Activated CD4-positive, alpha-beta T cell treated with anti-CD3 and anti-CD28 coated beads for 48 hours (primary cell): ENCODE results near the gene FAM180A.
"Not testable (repeated sequence)": the region's sequence is repeated elsewhere in the genome, so short reads cannot be mapped to it uniquely, and the experiment has no call there.

ENCODE experiments used
- DNase-seq: peaks from one replicate; pipeline ENCODE4 v3.0.0-alpha.2; 2020

Gene FAM180A

DNA sequence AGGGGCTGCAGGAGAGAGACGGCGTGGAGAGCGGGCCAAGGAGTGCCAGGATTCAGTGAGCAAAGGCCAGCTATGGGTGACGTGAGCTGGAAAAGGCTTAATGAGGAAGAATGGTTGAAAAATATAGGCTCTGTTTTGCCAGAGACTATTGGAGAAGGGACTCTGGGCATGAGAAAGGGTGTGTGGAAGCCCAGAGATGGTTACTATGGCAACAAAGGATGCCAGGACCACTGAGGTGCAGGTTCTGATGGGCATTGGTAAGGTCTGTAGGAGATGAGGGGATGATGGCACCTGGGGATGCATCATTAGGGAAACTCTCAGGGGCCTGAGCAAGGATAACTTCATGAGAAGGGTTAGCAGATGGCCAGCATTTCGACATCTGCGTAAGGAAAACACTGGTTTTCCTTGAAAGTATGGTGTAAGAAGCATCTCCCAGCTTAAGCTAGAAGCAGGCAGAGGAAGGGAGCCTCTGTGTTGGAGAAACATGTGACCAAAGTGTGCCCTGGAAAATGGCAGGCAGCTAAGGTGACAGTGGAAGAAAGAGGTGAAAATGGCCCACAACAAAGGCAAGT is 21.6 kb upstream of the FAM180A start:
- DNase-seq = no peak

- DNase-seq = no peak
Observed at GRCh38 chr7:135769005-135769802, 20.6 kb upstream of the FAM180A start.

GRCh38 chr7:135768467-135768866 is 19.9 kb upstream of the FAM180A start:
- DNase-seq = no peak

- no peak for DNase-seq
Observed at GRCh38 chr7:135768064-135768463, 19.5 kb upstream of the FAM180A start.

DNA sequence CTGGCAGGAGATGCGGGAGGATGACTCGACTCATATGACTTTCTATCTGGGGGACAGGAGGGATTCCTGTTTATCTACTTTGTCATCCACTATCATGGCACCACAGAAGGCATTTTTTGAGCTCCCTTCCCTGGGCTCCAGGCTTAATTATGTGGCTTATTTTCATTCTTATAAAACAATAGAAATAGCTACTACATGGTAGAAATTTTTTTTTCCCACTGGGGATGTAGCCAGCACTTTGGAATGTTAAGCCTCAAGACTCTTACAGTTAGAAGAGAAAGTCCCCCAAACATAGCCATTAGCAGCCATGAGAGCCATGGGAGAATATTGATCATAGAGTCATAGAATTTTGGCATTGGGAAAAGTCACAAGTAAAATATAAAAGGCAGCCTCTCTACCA is 14.6 kb upstream of the FAM180A start:
- no peak for DNase-seq

- DNase-seq = no peak
Observed at GRCh38 chr7:135761751-135762488, 13.3 kb upstream of the FAM180A start.

- no peak for DNase-seq
Observed at GRCh38 chr7:135759532-135759931, 10.9 kb upstream of the FAM180A start.

DNA sequence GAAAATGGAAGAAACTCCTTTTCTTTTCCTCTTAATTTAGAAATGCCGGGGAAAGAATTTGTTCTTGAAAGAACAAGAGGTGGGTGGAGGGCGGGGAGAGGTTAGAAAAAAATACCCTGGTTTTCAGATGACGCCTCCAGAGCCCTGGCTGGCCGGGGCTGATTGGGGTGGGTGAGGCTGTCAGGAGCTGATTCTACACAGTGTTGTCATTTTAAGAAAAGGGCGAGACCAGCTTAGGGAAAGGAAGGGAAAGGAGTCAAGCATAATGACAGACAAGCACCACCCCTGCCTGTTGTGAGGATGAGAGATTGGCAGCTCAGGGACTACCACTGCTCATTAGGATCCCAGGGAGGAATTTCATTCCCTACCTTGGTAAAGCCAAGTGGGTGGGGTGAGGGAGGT is 9.9 kb upstream of the FAM180A start:
- DNase-seq = no peak

- DNase-seq = no peak
Observed at GRCh38 chr7:135757719-135758411, 9.3 kb upstream of the FAM180A start.

DNA sequence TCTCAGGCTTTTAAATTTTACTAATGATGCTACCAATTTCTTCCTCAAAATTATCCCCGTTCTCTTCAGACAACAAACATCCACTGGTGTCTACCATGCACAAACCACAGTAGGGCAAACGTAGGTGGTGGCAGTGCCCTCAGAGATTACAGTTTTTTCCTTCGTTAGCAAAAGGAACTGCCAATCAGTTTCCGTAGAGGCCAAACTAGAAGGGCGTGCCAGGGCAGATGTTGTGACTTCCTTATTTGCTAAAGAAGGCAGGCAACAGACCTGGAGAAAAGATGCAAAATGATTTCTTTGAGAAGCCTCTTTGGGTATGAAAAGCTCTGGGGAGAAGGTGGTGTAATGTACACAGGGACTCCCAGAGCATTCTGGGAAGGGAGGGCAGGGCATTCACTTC is 7.6 kb upstream of the FAM180A start:
- DNase-seq = no peak

GRCh38 chr7:135755351-135755753 is 6.7 kb upstream of the FAM180A start:
- no peak for DNase-seq

- no peak for DNase-seq
Observed at GRCh38 chr7:135753616-135754413, 5.2 kb upstream of the FAM180A start.

- no peak for DNase-seq
Observed at GRCh38 chr7:135747366-135747765, 1.2 kb downstream of the FAM180A start.

DNA sequence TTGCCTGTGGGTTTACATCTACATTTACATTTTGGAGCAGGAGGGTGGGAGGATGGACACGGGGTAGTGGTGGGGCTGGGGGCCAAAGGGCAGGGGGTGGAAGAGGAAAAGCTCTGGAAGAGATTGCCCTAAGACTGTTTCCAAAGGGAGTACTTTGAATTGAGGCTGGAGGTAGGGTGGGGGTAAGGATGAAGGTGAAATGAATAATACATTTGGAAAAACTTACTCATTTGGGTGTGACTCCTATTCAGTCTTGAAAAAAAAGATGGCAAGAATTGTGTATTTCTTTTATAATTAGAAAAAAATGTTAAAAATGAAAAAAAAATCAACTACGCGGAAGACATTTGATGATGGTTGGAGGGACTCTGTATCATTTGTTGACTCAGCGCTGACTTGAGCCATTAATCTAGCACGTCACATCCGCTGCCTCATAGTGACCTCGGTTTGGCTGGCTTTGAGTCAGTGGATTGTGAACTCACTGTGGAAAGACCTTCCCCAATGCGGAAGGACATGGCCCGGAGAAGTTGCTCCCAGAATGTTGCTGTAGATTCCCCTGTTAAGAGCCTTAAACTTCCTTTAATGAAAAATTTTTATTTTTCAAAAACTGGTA is 2.8 kb downstream of the FAM180A start:
- no peak for DNase-seq

DNA sequence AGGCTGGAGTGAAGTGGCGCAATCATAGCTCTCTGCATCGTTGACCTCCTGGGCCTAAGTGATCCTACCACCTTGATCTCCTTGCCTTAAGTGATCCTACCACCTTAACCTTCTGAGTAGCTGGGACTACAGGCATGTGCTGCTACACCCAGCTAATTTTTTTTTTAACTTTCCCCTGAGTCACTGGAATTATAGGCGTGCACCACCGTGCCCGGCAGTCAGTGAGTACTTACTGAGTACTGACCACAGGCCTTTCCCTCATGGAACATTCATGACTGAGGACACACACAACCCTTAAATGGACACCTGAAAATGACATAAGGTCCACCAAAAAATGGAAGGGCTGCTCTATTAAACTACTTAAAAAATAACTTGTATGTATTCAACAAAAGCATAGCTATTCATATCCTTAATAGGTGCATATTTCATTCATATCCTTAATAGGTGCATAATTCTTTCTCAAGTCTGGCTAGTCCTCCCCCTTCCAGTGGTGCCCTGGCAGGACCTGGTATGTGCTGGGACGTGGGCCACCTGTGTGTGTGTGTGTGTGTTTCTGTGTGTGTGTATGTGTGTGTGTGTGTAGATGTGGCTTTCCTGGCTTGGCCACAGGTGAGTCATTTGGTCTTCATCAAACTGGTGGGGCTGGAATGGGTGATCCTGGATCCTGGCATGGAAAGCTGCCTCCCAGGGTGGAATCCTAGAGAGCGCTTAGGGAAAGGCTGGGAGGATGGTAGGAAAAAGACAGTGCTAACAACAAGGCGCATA is 3.5 kb downstream of the FAM180A start:
- no peak for DNase-seq

- no peak for DNase-seq
Observed at GRCh38 chr7:135743907-135744731, 4.5 kb downstream of the FAM180A start.

DNA sequence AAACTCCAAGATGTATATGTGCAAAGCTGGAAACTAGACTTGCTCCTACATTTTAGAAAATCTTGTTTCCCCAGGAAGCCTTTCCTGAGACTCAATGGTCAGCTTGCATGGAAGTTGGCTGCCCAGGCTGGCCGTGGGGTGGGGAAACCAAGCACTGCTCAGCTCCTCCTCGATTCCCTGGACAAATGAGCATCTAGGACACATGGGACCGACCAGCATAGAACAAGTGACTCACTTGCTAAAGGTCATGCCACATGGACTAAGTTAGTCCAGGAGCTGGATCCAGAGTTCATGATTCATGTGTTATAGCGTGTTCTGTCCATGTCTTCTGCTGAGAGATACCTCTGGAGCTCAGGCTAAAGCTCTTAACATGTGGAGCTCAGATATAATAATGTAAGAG is 6.2 kb downstream of the FAM180A start:
- DNase-seq = no peak

DNA sequence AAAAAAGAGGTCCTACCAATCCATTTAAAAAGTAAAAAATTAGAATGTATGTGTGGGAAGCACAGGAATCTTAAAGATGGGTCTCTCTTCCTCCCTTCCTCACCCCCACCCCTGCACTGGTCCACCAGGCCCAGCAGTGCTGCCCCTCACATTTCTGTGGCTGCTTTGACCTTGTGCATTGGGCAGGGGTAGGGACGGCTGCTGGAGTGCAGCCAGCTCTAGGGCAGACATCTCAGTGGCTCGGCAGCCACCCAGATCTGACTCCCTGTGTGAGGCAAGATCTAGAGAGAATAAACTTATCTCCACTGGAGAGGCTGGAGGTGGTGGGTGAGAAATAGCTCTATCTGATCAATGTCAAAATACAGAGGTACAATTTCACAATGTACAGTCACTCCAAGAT is 6.7 kb downstream of the FAM180A start:
- DNase-seq = no peak

GRCh38 chr7:135740889-135741288 is 7.7 kb downstream of the FAM180A start:
- no peak for DNase-seq

- not testable (repeated sequence) for DNase-seq
Observed at GRCh38 chr7:135737306-135737647, 11.3 kb downstream of the FAM180A start.
